HepG2 (cell line): ENCODE data around the gene TMEM63B. TPM values are rescaled to one million over a fixed set of nuclear protein-coding genes. Genes with fewer than 3 reads are reported as not detected.

Experiments used
- ATAC-seq: fragments of 200-7000 bp; cut with Tn5 transposase; 3 replicates; pipeline ENCODE4 v1.9.1; 2020; ENCODE audit warnings: mild to moderate bottlenecking, moderate library complexity
- BruUV-seq: library from RNA; stranded (reverse); fragments of 400-500 nt; replicated peaks from 2 replicates; lab custom pipeline; 2021; lab: Mats Ljungman, UMichigan
- CTCF ChIA-PET: fragments of 300-600 bp; formaldehyde crosslinking; extraction: SDS; loops from one replicate; lab custom pipeline; 2021; ENCODE audit warnings: low total read pairs, inconsistent platforms, low intra/inter-chr PET ratio; lab: Yijun Ruan, JAX
- POLR2A ChIA-PET: fragments of 350-600 bp; sonication (Branson Sonifier 250); formaldehyde crosslinking; loops from one replicate; lab custom pipeline; 2020; ENCODE audit warnings: antibody characterized with exemption, inconsistent platforms; lab: Yijun Ruan, JAX
- DNase-seq: peaks from one replicate; pipeline ENCODE4 v3.0.0-alpha.2; 2015; ENCODE audit warnings: low spot score
- FAIRE-seq: peaks from 3 replicates; lab custom pipeline; 2011; peaks lifted over from hg19 to GRCh38; lab: Jason Lieb, UNC
- H2AFZ ChIP-seq: one replicate; pipeline ENCODE4 v1.6.1; 2011; ENCODE audit warnings: low read length, inconsistent platforms
- H3K27ac ChIP-seq: fragments of 300-600 bp; 3 replicates; pipeline ENCODE4 v1.8.0; 2011; ENCODE audit warnings: mixed run types, mild to moderate bottlenecking, mixed read lengths, low read length, inconsistent platforms; ENCODE audit not compliant: insufficient read depth; ENCODE audit errors: extremely low read length
- H3K27me3 ChIP-seq, 2 experiments: fragments of 200-600 bp in 1 of 2; 2 replicates in 1 of 2; 3 replicates in 1 of 2; pipeline versions ENCODE4 v1.6.0 to v1.8.0; 2011; ENCODE audit warnings: low read length in 2 of 2, mild to moderate bottlenecking in 2 of 2, moderate library complexity in 2 of 2, inconsistent platforms in 1 of 2; ENCODE audit not compliant: insufficient read depth in 2 of 2, control insufficient read depth in 1 of 2
- H3K36me3 ChIP-seq, 2 experiments: fragments of 200-600 bp in 1 of 2; replicated peaks in 1 of 2; 2 replicates in 1 of 2; 3 replicates in 1 of 2; pipeline versions ENCODE4 v1.5.1 to v1.8.0; 2011; ENCODE audit warnings: low read length in 2 of 2, inconsistent platforms in 1 of 2; ENCODE audit not compliant: insufficient read depth in 2 of 2, control insufficient read depth in 1 of 2
- H3K4me1 ChIP-seq: 2 replicates; pipeline ENCODE4 v1.5.1; 2012; ENCODE audit warnings: low read length, inconsistent platforms; ENCODE audit not compliant: insufficient read depth
- H3K4me2 ChIP-seq: 2 replicates; pipeline ENCODE4 v1.6.0; 2011; ENCODE audit warnings: low read depth, low read length, inconsistent platforms
- H3K4me3 ChIP-seq, 3 experiments: fragments of 200-600 bp in 1 of 3; sonication (generic), shearing (Covaris generic) in 1 of 3; replicated peaks in 1 of 3; 2 replicates each; pipeline ENCODE4 v1.5.1; 2011 to 2016; ENCODE audit warnings: low read length in 3 of 3, inconsistent platforms in 2 of 3, low read depth in 2 of 3, mild to moderate bottlenecking in 2 of 3, control low read depth in 1 of 3, mixed read lengths in 1 of 3; ENCODE audit not compliant: insufficient read depth in 1 of 3
- H3K79me2 ChIP-seq: one replicate; pipeline ENCODE4 v1.6.1; 2011; ENCODE audit warnings: low read length, inconsistent platforms; ENCODE audit not compliant: insufficient read depth
- H3K9ac ChIP-seq: 2 replicates; pipeline ENCODE4 v1.6.0; 2011; ENCODE audit warnings: mild to moderate bottlenecking, low read depth, low read length, inconsistent platforms; ENCODE audit not compliant: insufficient read depth
- H3K9me3 ChIP-seq: 2 replicates; pipeline ENCODE4 v1.5.1; 2012; ENCODE audit warnings: mild to moderate bottlenecking, low read length
- H4K20me1 ChIP-seq: 2 replicates; pipeline ENCODE4 v1.6.0; 2011; ENCODE audit warnings: inconsistent platforms, mild to moderate bottlenecking, low read length, moderate library complexity; ENCODE audit not compliant: insufficient read depth
- FOXA3 ChIP-seq: IDR thresholded peaks from 2 replicates; pipeline ENCODE4 v1.6.1; 2016; ENCODE audit warnings: missing genetic modification reagents, missing compliant biosample characterization
- GATAD1 ChIP-seq: IDR thresholded peaks from 2 replicates; pipeline ENCODE4 v1.6.1; 2016; ENCODE audit warnings: missing genetic modification reagents, missing compliant biosample characterization
- GATAD2A ChIP-seq: IDR thresholded peaks from 2 replicates; pipeline ENCODE4 v1.6.1; 2016
- IRF9 ChIP-seq: sonication (generic); formaldehyde crosslinking; IDR thresholded peaks from 2 replicates; pipeline ENCODE4 v1.8.0; 2022; ENCODE audit warnings: missing genetic modification reagents, mild to moderate bottlenecking, borderline replicate concordance
- KLF15 ChIP-seq: sonication (generic); formaldehyde crosslinking; IDR thresholded peaks from 2 replicates; pipeline ENCODE4 v1.8.1; 2023; ENCODE audit warnings: borderline replicate concordance, mild to moderate bottlenecking, inconsistent platforms, missing genetic modification reagents, mixed read lengths
- MTA1 ChIP-seq: sonication (generic); formaldehyde crosslinking; IDR thresholded peaks from 2 replicates; pipeline ENCODE4 v1.4.0; 2020; ENCODE audit warnings: missing genetic modification reagents, mild to moderate bottlenecking, borderline replicate concordance
- PAXIP1 ChIP-seq: sonication (generic); formaldehyde crosslinking; conservative IDR thresholded peaks from 2 replicates; pipeline ENCODE4 v1.4.0; 2020; ENCODE audit warnings: mild to moderate bottlenecking, missing genetic modification reagents, moderate library complexity
- SP5 ChIP-seq: IDR thresholded peaks from 2 replicates; pipeline ENCODE4 v1.6.1; 2016; ENCODE audit warnings: low read depth, borderline replicate concordance
- ZNF580 ChIP-seq: IDR thresholded peaks from 2 replicates; pipeline ENCODE4 v1.6.1; 2016; ENCODE audit warnings: low read depth, borderline replicate concordance
- ZNF607 ChIP-seq: sonication (generic); formaldehyde crosslinking; IDR thresholded peaks from 2 replicates; pipeline ENCODE4 v1.5.1; 2020; ENCODE audit warnings: missing genetic modification reagents, mild to moderate bottlenecking, borderline replicate concordance
- ZNF614 ChIP-seq: IDR thresholded peaks from 2 replicates; pipeline ENCODE4 v1.6.1; 2018; ENCODE audit warnings: missing biosample characterization, missing genetic modification reagents, inconsistent platforms, borderline replicate concordance
- ZNF639 ChIP-seq: conservative IDR thresholded peaks from 2 replicates; pipeline ENCODE4 v1.6.1; 2018; ENCODE audit warnings: missing genetic modification reagents
- ZSCAN29 ChIP-seq: sonication (generic); formaldehyde crosslinking; conservative IDR thresholded peaks from 2 replicates; pipeline ENCODE4 v1.4.0; 2020; ENCODE audit warnings: mild to moderate bottlenecking, missing genetic modification reagents
- WGBS: methylation state at CpG from one replicate; pipeline ENCODE4 v1.1.6; 2017; ENCODE audit warnings: low lambda C conversion rate; 5-methylcytosine and 5-hydroxymethylcytosine counted together
- in situ Hi-C: cut with HindIII; loops from 2 replicates; pipeline ENCODE4 v1.10.0; 2017; ENCODE audit warnings: low pct_unique_long_range_greater_than_20kb; ENCODE audit not compliant: extremely low pct_ligation_motif_present
- intact Hi-C: fragments of 100-400 bp; cut with micrococcal nuclease; formaldehyde crosslinking; loops from one replicate; pipeline ENCODE4 v1.10.0; 2022; ENCODE audit not compliant: unreplicated experiment
- polyA plus RNA-seq, 8 experiments: library from polyadenylated mRNA; depleted of rRNA in 3 of 8; stranded (reverse) in 7 of 8; unstranded in 1 of 8; fragments of >200 nt; fragmentation: Illumina TruSeq in 4 of 8; extraction: Trizol in 4 of 8; gene quantifications; 2 replicates each; pipeline versions ENCODE4 v1.2.1 to v1.2.3, GENCODE V29; 2011 to 2016; ENCODE audit warnings: low read depth in 4 of 8, missing spikeins in 1 of 8, mixed read lengths in 1 of 8; ENCODE audit not compliant: insufficient read depth in 1 of 8
- total RNA-seq, 5 experiments: library from RNA; depleted of rRNA; stranded (reverse); fragments of >200 nt; fragmentation: Illumina TruSeq; extraction: Trizol; gene quantifications; 2 replicates each; pipeline ENCODE4 v1.2.3, GENCODE V29; 2016; ENCODE audit warnings: low read depth in 1 of 5

TMEM63B gene
- total and polyA plus RNA-seq, 2 of the 13 experiments (the other 11 are each of a cell fraction or from before 2014, with no cell fraction given): 27.4 to 75.8 TPM

GRCh38 chr6:44179072-44179536 is 51.8 kb downstream of the TMEM63B start (continued):
- TF ChIP-seq PAXIP1 (CRISPR knock-in tag) (peak; percentile 72), ZNF607 (0 out of 2 replicates have a peak, but pooled peaks have one; percentile 8), GATAD2A (peak; percentile 66), ZNF580 (CRISPR knock-in tag) (0 out of 2 replicates have a peak, but pooled peaks have one; percentile 40), GATAD1 (CRISPR knock-in tag) (no peak), SP5 (CRISPR knock-in tag) (peak; percentile 50), FOXA3 (CRISPR knock-in tag) (peak; percentile 28; the same call in 1 of the 2 replicates)

- H3K27ac ChIP-seq: no peak overlapping the region
- no TSS peak for BruUV-seq
- in situ Hi-C loops (no loop called here), intact Hi-C loops (no loop called here)
- H3K4me1 ChIP-seq: peaks cover 60% of the 10 kb centered on the region
- H3K4me3 ChIP-seq: no peak overlapping the region
- ChIA-PET POLR2A (interaction anchor here (0.6 to 3.3 kb wide), 8 partner anchors 10 to 67 kb away, joined by 3 to 14 read pairs (median 4); partner anchors contain the start of gene HSP90AB1), CTCF (no interaction called here)
- H3K9me3 ChIP-seq: no peaks in the 10 kb centered on the region
- H3K9ac ChIP-seq: no peak overlapping the region
- ATAC-seq: peak; percentile 13; the same call in 2 of the 3 replicates
- no peak for TF ChIP-seq IRF9 (CRISPR knock-in tag)
- TF ChIP-seq ZNF639 (CRISPR knock-in tag): no peak
- no peak for TF ChIP-seq ZSCAN29 (CRISPR knock-in tag)
- TF ChIP-seq MTA1: 0 out of 2 replicates have a peak, but pooled peaks have one; percentile 6
- TF ChIP-seq ZNF607: 0 out of 2 replicates have a peak, but pooled peaks have one; percentile 14
- no peak for TF ChIP-seq KLF15 (CRISPR knock-in tag)
- TF ChIP-seq ZNF614 (CRISPR knock-in tag): 0 out of 2 replicates have a peak, but pooled peaks have one; percentile 2
- no peak for FAIRE-seq
- 48% methylated on average over 7 of the region's 7 CpGs for whole genome bisulfite sequencing
- no peak overlapping the region for H2AFZ ChIP-seq
- no peaks in the 10 kb centered on the region for H4K20me1 ChIP-seq
- no peak for DNase-seq
- H3K27me3 ChIP-seq: peaks cover 0 to 14% of the 10 kb centered on the region in 2 experiments; a peak in 3 of 5 replicates
- peak overlapping the region; percentile 25 for H3K4me2 ChIP-seq
- no peaks in the 10 kb centered on the region for H3K36me3 ChIP-seq
- no peaks in the 10 kb centered on the region for H3K79me2 ChIP-seq
Observed at GRCh38 chr6:44179648-44180047, 52.3 kb downstream of the TMEM63B start.
